ENCODE data around the gene NDUFS3. TPM values are rescaled to one million over a fixed set of nuclear protein-coding genes. Genes with fewer than 3 reads are reported as not detected.
"Not testable (repeated sequence)": the region's sequence is repeated elsewhere in the genome, so short reads cannot be mapped to it uniquely, and the experiment has no call there.

NDUFS3 gene
- 10 to 100 TPM; 90.6 to 92.4 TPM for total RNA-seq
- total RNA-seq, result 42.8 to 47.2 reads per million in 2 donors

DNA sequence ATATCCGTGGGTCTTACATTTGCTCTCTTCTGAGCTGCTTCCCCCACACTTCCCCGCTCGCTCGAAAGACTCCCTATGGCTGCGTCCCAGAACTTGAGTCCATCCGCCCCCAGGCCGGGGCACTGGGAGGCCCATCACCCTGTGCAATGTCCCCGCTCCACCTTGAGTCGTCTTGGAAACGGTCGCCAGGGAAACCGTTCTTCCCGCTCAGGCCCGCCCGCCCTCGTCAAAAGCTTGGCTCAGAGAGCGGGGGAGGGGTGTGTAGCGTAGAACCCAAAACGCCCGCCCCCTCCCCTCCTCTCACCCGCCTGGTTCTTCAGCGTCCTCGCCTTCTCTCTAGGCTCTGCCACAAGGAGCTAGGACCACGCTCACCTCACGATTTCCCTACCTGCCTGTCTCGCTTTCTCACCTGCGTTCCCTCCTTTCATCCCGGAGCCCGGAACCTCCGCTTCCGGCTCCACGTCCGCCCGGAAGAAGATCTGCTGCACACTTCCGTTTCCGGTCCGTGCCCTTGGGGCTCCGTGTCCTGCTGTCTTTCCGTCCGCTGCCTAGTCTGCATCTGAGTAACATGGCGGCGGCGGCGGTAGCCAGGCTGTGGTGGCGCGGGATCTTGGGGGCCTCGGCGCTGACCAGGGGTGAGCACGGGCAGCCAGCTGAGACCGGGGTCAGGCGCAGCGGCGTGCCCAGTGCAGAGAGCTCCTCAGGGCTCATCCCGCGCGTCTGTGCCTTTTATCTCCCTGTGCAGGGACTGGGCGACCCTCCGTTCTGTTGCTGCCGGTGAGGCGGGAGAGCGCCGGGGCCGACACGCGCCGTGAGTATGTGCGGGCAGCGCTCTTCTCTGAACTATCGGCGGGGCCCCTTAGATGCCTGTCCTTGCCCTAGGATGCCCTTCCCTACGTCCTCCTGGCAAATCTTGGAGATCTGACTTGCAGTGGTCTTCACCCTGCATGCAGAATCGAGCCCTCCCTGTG is at the start of gene NDUFS3, which contains the start of gene KBTBD4:
NDUFS3 (plus strand) TSS at position 551 of the 971 bp plus-strand sequence; CDS start at position 569, 18 bp downstream.
KBTBD4 (minus strand) TSS at position 447 of the 971 bp plus-strand sequence; CDS start at position 428, 19 bp downstream.
- no peaks in the 10 kb centered on the region for H3K9me3 ChIP-seq (ENCODE audit: control insufficient read depth, low read length, poor library complexity, severe bottlenecking)
- Mint-ChIP-seq H3K27me3 (no peaks in the 10 kb centered on the region), H3K4me1 (peaks cover 23% of the 10 kb centered on the region), H3K27ac (peak within 1 kb of the TSS; percentile 97), H3K4me3 (peak within 1 kb of the TSS; percentile 98), H3K36me3 (ENCODE audit: low read depth) (peaks cover 8% of the 10 kb centered on the region)
- peak; percentile 95 for ATAC-seq
- peak; percentile 74 to 91 (median 82) for DNase-seq

DNA sequence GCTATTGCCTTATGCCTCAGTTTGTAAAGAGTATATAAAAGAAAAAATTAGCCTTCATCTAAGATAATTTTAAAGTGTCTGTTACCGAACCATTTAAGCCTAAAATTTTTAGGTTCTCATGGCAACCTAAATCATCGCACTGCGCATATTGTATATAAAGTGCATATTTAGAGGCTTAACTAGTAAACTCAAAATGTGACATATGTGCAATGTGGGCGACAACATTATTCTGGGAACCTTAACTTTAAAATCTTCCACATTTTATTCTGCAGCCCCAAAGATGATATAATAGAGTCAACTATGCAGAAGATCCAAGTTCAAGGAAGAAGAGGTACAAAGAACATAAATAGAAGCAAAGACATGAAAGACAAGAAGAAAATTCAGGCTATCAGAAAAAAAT is 48.9 kb upstream of the NDUFS3 start:
- Mint-ChIP-seq H3K36me3 (ENCODE audit: low read depth) (no peaks in the 10 kb centered on the region), H3K4me1 (peaks cover 30% of the 10 kb centered on the region), H3K27ac (peak overlapping the region; percentile 86), H3K27me3 (no peaks in the 10 kb centered on the region), H3K4me3 (peak overlapping the region; percentile 19)
- no peaks in the 10 kb centered on the region for H3K9me3 ChIP-seq (ENCODE audit: control insufficient read depth, low read length, poor library complexity, severe bottlenecking)
- DNase-seq, result no peak
- no peak for ATAC-seq

DNA sequence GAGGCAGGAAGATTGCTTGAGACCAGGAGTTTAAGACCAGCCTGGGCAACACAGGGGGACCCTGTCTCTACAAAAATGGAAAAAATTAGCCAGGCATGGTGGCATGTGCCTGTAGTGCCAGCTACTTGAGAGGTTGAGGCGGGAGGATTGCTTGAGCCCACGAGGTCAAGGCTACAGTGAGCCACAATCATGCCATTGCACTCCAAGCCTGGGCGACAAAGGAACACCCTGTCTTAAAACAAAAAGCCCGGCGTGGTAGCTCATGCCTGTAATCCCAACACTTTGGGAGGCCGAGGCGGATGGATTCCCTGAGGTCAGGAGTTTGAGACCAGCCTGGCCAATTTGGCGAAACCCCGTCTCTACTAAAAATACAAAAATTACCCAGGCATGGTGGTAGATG is 48.2 kb upstream of the NDUFS3 start:
- Mint-ChIP-seq H3K27ac (peak overlapping the region; percentile 86), H3K4me1 (peaks cover 29% of the 10 kb centered on the region)
- not testable (repeated sequence) for ATAC-seq; H3K27me3 Mint-ChIP-seq; DNase-seq; H3K9me3 ChIP-seq (ENCODE audit: control insufficient read depth, low read length, poor library complexity, severe bottlenecking); H3K36me3 Mint-ChIP-seq (ENCODE audit: low read depth); H3K4me3 Mint-ChIP-seq

DNA sequence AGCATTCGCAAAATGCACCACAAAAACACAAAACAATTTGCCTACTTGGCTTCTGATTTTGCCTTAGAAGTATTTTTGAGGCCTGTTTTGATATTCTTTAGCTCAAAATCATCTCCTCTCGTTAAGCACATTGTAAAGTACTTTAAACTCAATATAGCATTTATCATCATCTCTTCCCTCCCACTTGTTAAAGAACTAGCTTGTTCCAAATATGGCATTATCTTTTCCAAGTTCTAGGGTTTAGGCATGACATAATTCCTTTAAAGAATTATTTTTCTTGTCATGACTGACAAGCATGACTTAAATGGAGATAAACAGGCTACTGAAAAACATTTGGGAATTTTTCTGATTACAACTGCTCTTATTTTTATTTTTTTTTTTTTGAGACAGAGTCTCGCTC is 47.2 kb upstream of the NDUFS3 start:
- no peaks in the 10 kb centered on the region for H3K36me3 Mint-ChIP-seq (ENCODE audit: low read depth)
- no peaks in the 10 kb centered on the region for H3K27me3 Mint-ChIP-seq
- peaks cover 26% of the 10 kb centered on the region for H3K4me1 Mint-ChIP-seq
- DNase-seq (no peak), ATAC-seq (no peak)
- H3K9me3 ChIP-seq (ENCODE audit: control insufficient read depth, low read length, poor library complexity, severe bottlenecking), result no peaks in the 10 kb centered on the region
- peak overlapping the region; percentile 86 for H3K27ac Mint-ChIP-seq
- no peak overlapping the region for H3K4me3 Mint-ChIP-seq

DNA sequence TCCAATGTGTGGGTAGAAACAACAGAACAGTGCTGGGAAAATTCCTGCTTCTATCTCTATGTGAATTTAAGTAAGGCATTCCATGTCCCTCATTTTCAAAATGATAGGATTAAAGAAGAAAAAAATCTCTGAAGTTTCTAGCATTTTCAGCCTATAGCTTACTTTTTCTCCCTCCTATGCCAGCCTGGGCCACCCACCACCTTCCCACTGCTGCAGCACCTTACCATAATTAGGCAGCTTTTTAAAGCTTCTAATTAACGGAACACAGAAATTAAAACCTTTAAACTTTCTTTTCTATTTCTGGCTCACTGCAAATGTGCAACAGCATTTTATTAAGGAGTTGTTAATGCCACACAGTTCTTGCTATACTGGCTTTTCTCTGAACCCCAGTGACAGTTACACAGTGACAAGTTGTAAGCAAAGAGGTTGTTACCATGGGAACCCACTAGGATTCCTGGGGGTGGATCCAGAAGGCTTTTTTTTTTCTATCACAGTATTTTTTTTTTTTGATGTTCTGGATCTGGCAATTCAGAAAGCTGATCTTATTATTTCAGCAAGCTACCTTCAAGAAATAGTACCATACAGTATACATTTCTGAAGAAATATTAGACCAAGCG is 46.2 kb upstream of the NDUFS3 start:
- Mint-ChIP-seq H3K27me3 (no peaks in the 10 kb centered on the region), H3K27ac (peak overlapping the region; percentile 86), H3K36me3 (ENCODE audit: low read depth) (no peaks in the 10 kb centered on the region), H3K4me1 (peaks cover 26% of the 10 kb centered on the region), H3K4me3 (no peak overlapping the region)
- H3K9me3 ChIP-seq (ENCODE audit: control insufficient read depth, low read length, poor library complexity, severe bottlenecking), result no peaks in the 10 kb centered on the region
- no peak for DNase-seq
- ATAC-seq, result no peak

DNA sequence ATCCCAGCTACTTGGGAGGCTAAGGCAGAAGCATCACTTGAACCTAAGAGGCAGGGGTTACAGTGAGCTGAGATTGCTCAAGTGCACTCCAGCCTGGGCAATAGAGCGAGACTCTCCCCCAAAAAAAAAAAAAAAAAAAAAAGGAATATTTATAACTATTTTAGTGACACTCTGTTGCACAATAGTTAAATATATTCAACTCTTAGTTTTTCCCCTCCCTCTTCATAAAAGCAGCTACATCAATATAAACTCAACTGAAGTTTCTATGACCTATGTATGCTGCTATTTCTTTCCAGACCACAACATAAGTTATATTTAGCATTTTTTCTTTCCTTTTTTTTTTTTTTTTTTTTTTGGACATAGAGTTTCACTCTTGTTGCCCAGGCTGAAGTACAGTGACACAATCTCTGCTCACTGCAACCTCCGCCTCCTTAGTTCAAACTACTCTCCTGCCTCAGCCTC is 45.2 kb upstream of the NDUFS3 start:
- H3K36me3 Mint-ChIP-seq (ENCODE audit: low read depth), result no peaks in the 10 kb centered on the region
- no peaks in the 10 kb centered on the region for H3K27me3 Mint-ChIP-seq
- ATAC-seq, result no peak
- no peak overlapping the region for H3K4me3 Mint-ChIP-seq
- H3K4me1 Mint-ChIP-seq, result peaks cover 25% of the 10 kb centered on the region
- DNase-seq, result no peak
- no peaks in the 10 kb centered on the region for H3K9me3 ChIP-seq (ENCODE audit: control insufficient read depth, low read length, poor library complexity, severe bottlenecking)
- peak overlapping the region; percentile 86 for H3K27ac Mint-ChIP-seq

DNA sequence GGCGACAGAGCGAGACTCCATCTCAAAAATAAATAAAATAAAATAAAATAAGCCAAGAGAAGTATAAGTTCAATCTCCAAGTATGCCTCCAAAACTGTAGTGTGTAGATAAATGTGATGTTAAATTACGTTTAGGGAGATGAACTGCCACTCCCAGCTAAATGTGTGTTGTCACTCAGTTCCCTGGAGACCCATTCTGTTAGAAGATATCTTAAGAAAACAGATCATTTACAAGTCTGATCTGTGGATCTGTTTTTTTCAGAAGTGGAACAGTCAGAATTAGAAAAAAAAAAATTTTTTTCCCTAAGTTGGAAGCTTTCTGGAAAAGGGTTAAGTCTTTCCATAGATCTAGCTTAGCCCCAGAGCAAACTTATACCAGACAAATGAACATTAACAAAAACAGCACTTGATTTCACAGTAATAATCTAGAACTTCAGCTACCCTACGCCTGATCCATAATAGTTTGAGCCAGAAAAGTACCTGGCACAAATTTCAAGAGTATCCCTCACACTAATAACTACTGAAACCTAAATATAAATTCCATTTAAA is 44.1 kb upstream of the NDUFS3 start:
- Mint-ChIP-seq H3K4me3 (no peak overlapping the region), H3K27ac (no peak overlapping the region), H3K27me3 (no peaks in the 10 kb centered on the region), H3K4me1 (peaks cover 28% of the 10 kb centered on the region), H3K36me3 (ENCODE audit: low read depth) (no peaks in the 10 kb centered on the region)
- H3K9me3 ChIP-seq (ENCODE audit: control insufficient read depth, low read length, poor library complexity, severe bottlenecking), result no peaks in the 10 kb centered on the region
- no peak for DNase-seq
- ATAC-seq, result no peak

DNA sequence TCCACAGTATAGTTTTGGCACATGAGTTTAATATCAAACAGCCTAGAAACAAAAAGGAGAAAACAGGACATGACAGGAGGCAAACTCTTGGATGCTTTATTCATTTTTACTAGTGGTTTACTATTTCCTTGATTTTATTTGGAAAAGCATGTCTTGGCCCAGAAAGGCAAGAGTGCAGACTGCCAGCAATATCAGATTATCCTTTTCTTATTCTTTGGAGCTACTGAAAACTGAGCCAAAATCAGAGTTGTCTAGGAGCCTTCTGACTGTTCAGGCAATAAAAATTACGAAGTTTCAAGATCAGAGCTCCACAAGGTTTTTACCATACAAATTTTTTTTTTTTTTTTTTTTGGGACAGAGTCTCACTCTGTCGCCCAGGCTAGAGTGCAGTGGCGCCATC is 42.0 kb upstream of the NDUFS3 start:
- H3K4me3 Mint-ChIP-seq, result no peak overlapping the region
- H3K27me3 Mint-ChIP-seq, result no peaks in the 10 kb centered on the region

DNA sequence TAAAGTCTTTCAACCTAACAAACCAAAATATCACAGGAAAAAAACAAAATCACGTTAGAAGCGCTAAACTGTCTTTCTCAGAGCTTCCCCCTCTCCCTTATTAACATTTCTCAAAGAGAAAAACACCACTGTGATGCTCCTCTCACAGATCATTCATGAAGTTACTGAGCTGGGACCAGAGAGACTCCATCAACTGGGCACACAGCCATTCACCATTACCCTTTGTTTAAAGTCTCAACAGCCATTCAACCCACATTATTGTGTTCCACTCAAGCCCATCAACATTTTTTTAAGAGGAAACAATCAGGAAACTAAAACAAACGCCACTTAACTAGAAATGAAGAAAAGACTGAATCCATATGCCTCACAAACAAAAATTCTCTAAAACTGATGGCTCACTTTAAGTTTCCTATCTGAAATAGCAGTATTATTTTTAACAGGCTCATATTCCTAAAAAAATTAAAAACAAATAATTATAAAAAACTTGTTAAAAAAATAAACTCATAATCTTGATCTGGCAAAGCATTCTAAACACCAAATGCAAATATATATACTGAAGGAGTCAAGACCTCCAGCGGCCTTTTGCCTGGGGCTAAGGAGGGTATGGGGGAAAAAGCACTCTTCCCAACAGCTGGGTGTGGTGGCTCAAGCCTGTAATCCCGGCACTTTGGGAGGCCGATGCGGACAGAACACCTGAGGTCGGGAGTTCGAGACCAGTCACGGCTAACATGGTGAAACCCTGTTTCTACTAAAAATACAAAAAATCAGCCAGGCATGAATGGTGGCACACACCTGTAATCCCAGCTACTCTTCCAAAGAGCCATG is 39.9 kb upstream of the NDUFS3 start:
- H3K4me1 Mint-ChIP-seq, result peaks cover 38% of the 10 kb centered on the region
- peak overlapping the region; percentile 89 for H3K27ac Mint-ChIP-seq
- peak overlapping the region; percentile 65 for H3K4me3 Mint-ChIP-seq
- ATAC-seq (no peak), DNase-seq (no peak)
- no peaks in the 10 kb centered on the region for H3K27me3 Mint-ChIP-seq
- H3K9me3 ChIP-seq (ENCODE audit: control insufficient read depth, low read length, poor library complexity, severe bottlenecking), result no peaks in the 10 kb centered on the region
- no peaks in the 10 kb centered on the region for H3K36me3 Mint-ChIP-seq (ENCODE audit: low read depth)

More for the DNA sequence above, 42.0 kb upstream of the NDUFS3 start:
- ATAC-seq, result no peak
- no peaks in the 10 kb centered on the region for H3K9me3 ChIP-seq (ENCODE audit: control insufficient read depth, low read length, poor library complexity, severe bottlenecking)
- no peak for DNase-seq
- H3K36me3 Mint-ChIP-seq (ENCODE audit: low read depth), result no peaks in the 10 kb centered on the region
- peak overlapping the region; percentile 43 for H3K27ac Mint-ChIP-seq
- peaks cover 36% of the 10 kb centered on the region for H3K4me1 Mint-ChIP-seq

DNA sequence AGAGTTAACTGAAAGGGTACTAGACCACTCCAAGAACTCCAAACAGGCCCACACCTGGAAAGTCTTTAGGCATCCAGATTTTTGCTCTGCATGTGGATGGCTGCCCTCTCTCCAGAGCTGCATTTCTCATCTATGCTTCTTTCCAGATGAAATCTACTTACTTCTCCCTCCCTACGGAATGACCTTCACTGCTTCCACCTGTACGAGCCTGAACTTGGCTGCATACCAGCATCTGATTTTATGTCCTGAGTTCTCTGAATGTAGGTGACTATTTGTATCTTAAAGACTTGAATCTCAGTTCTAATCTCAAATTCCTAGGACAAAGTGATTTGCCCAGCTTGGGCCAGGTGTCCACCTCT is 39.2 kb upstream of the NDUFS3 start:
- no peaks in the 10 kb centered on the region for H3K36me3 Mint-ChIP-seq (ENCODE audit: low read depth)
- ATAC-seq, result no peak

DNA sequence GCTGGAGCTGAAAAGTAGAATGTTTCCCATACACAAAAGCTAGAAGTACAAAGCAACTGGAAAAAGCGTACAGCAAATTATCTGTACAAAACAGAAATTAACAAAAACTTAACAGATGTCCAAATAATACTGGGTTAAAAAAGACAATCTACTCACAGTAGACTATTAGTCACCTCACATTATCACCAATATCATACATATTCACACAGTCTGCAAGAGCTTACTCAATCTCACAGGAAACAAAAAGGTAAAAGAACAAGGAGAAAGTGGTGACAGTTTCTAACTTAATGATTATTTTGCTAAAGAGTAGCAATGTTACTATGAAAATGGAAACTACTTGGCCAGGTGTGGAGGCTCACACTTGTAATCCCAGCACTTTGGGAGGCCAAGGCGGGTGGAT is 37.8 kb upstream of the NDUFS3 start:
- no peak for DNase-seq
- Mint-ChIP-seq H3K27me3 (no peaks in the 10 kb centered on the region), H3K36me3 (ENCODE audit: low read depth) (no peaks in the 10 kb centered on the region), H3K4me3 (peak overlapping the region; percentile 80), H3K4me1 (peaks cover 38% of the 10 kb centered on the region), H3K27ac (peak overlapping the region; percentile 89)
- no peak for ATAC-seq
- no peaks in the 10 kb centered on the region for H3K9me3 ChIP-seq (ENCODE audit: control insufficient read depth, low read length, poor library complexity, severe bottlenecking)

More for the DNA sequence above, 39.2 kb upstream of the NDUFS3 start:
- Mint-ChIP-seq H3K27ac (peak overlapping the region; percentile 89), H3K4me3 (no peak overlapping the region), H3K27me3 (no peaks in the 10 kb centered on the region), H3K4me1 (peaks cover 43% of the 10 kb centered on the region)
- DNase-seq, result no peak
- H3K9me3 ChIP-seq (ENCODE audit: control insufficient read depth, low read length, poor library complexity, severe bottlenecking), result no peaks in the 10 kb centered on the region

DNA sequence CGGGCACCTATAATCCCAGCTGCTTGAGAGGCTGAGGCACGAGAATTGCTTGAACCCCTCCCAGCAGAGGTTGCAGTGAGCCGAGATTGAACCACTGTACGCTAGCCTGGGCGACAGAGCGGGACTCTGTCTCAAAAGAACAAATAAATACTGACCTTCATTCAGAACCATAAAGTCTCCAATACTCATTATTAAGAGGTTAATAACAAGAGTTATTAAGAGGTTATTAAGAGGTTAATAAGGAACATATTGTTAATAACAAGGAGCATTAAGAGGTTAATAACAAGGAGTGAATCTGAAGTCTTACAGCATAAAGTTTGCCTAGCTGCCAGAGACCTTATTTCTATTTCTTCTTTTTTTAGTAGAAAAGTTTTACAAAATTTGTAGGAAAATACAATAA is 33.6 kb upstream of the NDUFS3 start:
- H3K4me3 Mint-ChIP-seq, result no peak overlapping the region
- DNase-seq (no peak), ATAC-seq (no peak)
- peaks cover 37% of the 10 kb centered on the region for H3K4me1 Mint-ChIP-seq
- no peaks in the 10 kb centered on the region for H3K9me3 ChIP-seq (ENCODE audit: control insufficient read depth, low read length, poor library complexity, severe bottlenecking)
- peak overlapping the region; percentile 91 for H3K27ac Mint-ChIP-seq
- no peaks in the 10 kb centered on the region for H3K27me3 Mint-ChIP-seq
- H3K36me3 Mint-ChIP-seq (ENCODE audit: low read depth), result no peaks in the 10 kb centered on the region
